Testis (tissue), 3 donors: ENCODE results near the gene TGFBR3. TPM values are rescaled to one million over a fixed set of nuclear protein-coding genes. Genes with fewer than 3 reads are reported as not detected.

Experiments used
- DNase-seq: peaks from one replicate; pipeline ENCODE4 v3.0.0-alpha.2; 2019
- H3K27ac ChIP-seq, 2 donors: fragments of 200-600 bp; sonication (generic); one replicate each; pipeline ENCODE4 v1.5.1; 2019
- H3K27me3 ChIP-seq: fragments of 200-600 bp; sonication (generic); one replicate; pipeline ENCODE4 v1.5.1; 2019
- H3K36me3 ChIP-seq: fragments of 200-600 bp; sonication (generic); one replicate; pipeline ENCODE4 v1.5.1; 2017; ENCODE audit warnings: low read depth; ENCODE audit errors: missing control alignments
- H3K4me1 ChIP-seq: fragments of 200-600 bp; sonication (generic); one replicate; pipeline ENCODE4 v1.5.1; 2019
- H3K4me3 ChIP-seq, 2 donors: fragments of 200-600 bp; sonication (generic); one replicate each; pipeline ENCODE4 v1.5.1; 2017 to 2019
- H3K9me3 ChIP-seq: fragments of 200-600 bp; sonication (generic); one replicate; pipeline ENCODE4 v1.5.1; 2017
- CTCF ChIP-seq, 3 experiments: fragments of 450-650 bp in 2 of 3; fragments of 200-600 bp in 1 of 3; sonication (generic) in 1 of 3; IDR thresholded peaks; one replicate each; pipeline ENCODE4 v1.5.1; 2016 to 2019; ENCODE audit warnings: antibody characterized with exemption in 3 of 3, mild to moderate bottlenecking in 2 of 3, moderate library complexity in 1 of 3
- POLR2A ChIP-seq: fragments of 450-650 bp; IDR thresholded peaks from one replicate; pipeline ENCODE4 v1.6.1; 2017; ENCODE audit warnings: antibody characterized with exemption, mild to moderate bottlenecking, moderate library complexity
- WGBS, 2 donors: methylation state at CpG; one replicate each; pipeline ENCODE4 v1.1.5; 2018; 5-methylcytosine and 5-hydroxymethylcytosine counted together
- intact Hi-C: fragments of 100-400 bp; cut with DNase I; formaldehyde crosslinking; loops from one replicate; pipeline ENCODE4 v1.15.1; 2023; ENCODE audit warnings: low total_unique reads
- polyA plus RNA-seq: library from polyadenylated mRNA; stranded (reverse); fragments of 350-450 nt; fragmentation: Illumina TruSeq; extraction: RNeasy Lipid Tissue Mini Kit (QIAGEN cat#74804); gene quantifications from one replicate; pipeline ENCODE4 v1.2.3, GENCODE V29; 2014; ENCODE audit warnings: low read depth, low replicate concordance; ENCODE audit not compliant: insufficient read depth
- total RNA-seq, 2 donors: library from RNA; depleted of rRNA; stranded (reverse); fragments of >200 nt; gene quantifications; one replicate each; pipeline ENCODE4 v1.2.3, GENCODE V29; 2016

The TGFBR3 gene
- total and polyA plus RNA-seq, 3 donors from 2014 or later = 24.0 to 37.2 (median 34.7) TPM

- Histone ChIP-seq H3K36me3 (no peaks in the 10 kb centered on the region), H3K27ac (no peak overlapping the region), H3K4me1 (peaks cover 41% of the 10 kb centered on the region), H3K4me3 (no peak overlapping the region), H3K27me3 (no peaks in the 10 kb centered on the region), H3K9me3 (no peaks in the 10 kb centered on the region)
- intact Hi-C loops = no loop called here
- DNase-seq = no peak
- TF ChIP-seq CTCF (IDR thresholded peaks at IDR 0.05) = no peak
- TF ChIP-seq POLR2A = no peak
- WGBS, 2 donors = 92 to 97% methylated on average over 6 of the region's 6 CpGs
Observed at GRCh38 chr1:91747666-91748065, 138.3 kb downstream of the TGFBR3 start.

- no peak overlapping the region for H3K4me3 ChIP-seq
- H3K9me3 ChIP-seq = no peaks in the 10 kb centered on the region
- DNase-seq = no peak
- TF ChIP-seq POLR2A (no peak), CTCF (IDR thresholded peaks at IDR 0.05) (no peak)
- H3K4me1 ChIP-seq = peaks cover 43% of the 10 kb centered on the region
- H3K36me3 ChIP-seq = no peaks in the 10 kb centered on the region
- H3K27ac ChIP-seq = peak overlapping the region in 1 of 2 donors; percentile 12
- intact Hi-C loops = no loop called here
- H3K27me3 ChIP-seq = no peaks in the 10 kb centered on the region
- WGBS, 2 donors = 94 to 100% methylated on average over 3 of the region's 3 CpGs
Observed at GRCh38 chr1:91746728-91747338, 139.1 kb downstream of the TGFBR3 start.

- Histone ChIP-seq H3K4me1 (peaks cover 35% of the 10 kb centered on the region), H3K27ac (peak overlapping the region; percentile 8 to 46), H3K9me3 (no peaks in the 10 kb centered on the region), H3K27me3 (no peaks in the 10 kb centered on the region), H3K36me3 (no peaks in the 10 kb centered on the region), H3K4me3 (no peak overlapping the region)
- no peak for DNase-seq
- no peak for TF ChIP-seq POLR2A
- TF ChIP-seq CTCF (IDR thresholded peaks at IDR 0.05) = no peak
- intact Hi-C loops = no loop called here
- 61 to 66% methylated on average over 5 of the region's 5 CpGs for WGBS, 2 donors
Observed at GRCh38 chr1:91745640-91746373, 140.1 kb downstream of the TGFBR3 start.

GRCh38 chr1:91744953-91745639 is 140.9 kb downstream of the TGFBR3 start:
- intact Hi-C loops = no loop called here
- Histone ChIP-seq H3K4me3 (no peak overlapping the region), H3K9me3 (no peaks in the 10 kb centered on the region), H3K36me3 (no peaks in the 10 kb centered on the region), H3K27me3 (no peaks in the 10 kb centered on the region), H3K4me1 (peaks cover 28% of the 10 kb centered on the region), H3K27ac (peak overlapping the region; percentile 8 to 46)
- DNase-seq = peak; percentile 60
- no peak for TF ChIP-seq POLR2A
- TF ChIP-seq CTCF (IDR thresholded peaks at IDR 0.05) = no peak
- 48 to 56% methylated on average over 6 of the region's 6 CpGs for WGBS, 2 donors
